ENCODE data around the gene REELD1. TPM values are rescaled to one million over a fixed set of nuclear protein-coding genes. Genes with fewer than 3 reads are reported as not detected.

Gene REELD1
- total RNA-seq, 1 donor from 2014 or later = 0.29 TPM

- Histone ChIP-seq H3K4me1 (peaks cover 46% of the 10 kb centered on the region), H3K9me3 (no peaks in the 10 kb centered on the region), H3K36me3 (no peaks in the 10 kb centered on the region), H3K4me3 (peak overlapping the region; percentile 64), H3K27me3 (no peaks in the 10 kb centered on the region), H3K27ac (no peak overlapping the region)
- intact Hi-C loops (cut with DNase I) = no loop called here
- DNase-seq (no peak), ATAC-seq (no peak)
- no peak for TF ChIP-seq CTCF (IDR thresholded peaks at IDR 0.05)
Measured at GRCh38 chr4:146176891-146177290, 37.4 kb upstream of the REELD1 start.

GRCh38 chr4:146178126-146178525 is 36.2 kb upstream of the REELD1 start:
- DNase-seq (no peak), ATAC-seq (no peak)
- Histone ChIP-seq H3K27me3 (no peaks in the 10 kb centered on the region), H3K27ac (no peak overlapping the region), H3K4me1 (peaks cover 46% of the 10 kb centered on the region), H3K9me3 (no peaks in the 10 kb centered on the region), H3K36me3 (peaks cover 5% of the 10 kb centered on the region), H3K4me3 (no peak overlapping the region)
- no peak for TF ChIP-seq CTCF (IDR thresholded peaks at IDR 0.05)
- intact Hi-C loops (cut with DNase I) = no loop called here

GRCh38 chr4:146179784-146180370 is 34.5 kb upstream of the REELD1 start:
- Histone ChIP-seq H3K9me3 (no peaks in the 10 kb centered on the region), H3K4me1 (peaks cover 46% of the 10 kb centered on the region), H3K27ac (no peak overlapping the region), H3K27me3 (no peaks in the 10 kb centered on the region), H3K36me3 (peaks cover 20% of the 10 kb centered on the region), H3K4me3 (no peak overlapping the region)
- no peak for TF ChIP-seq CTCF (IDR thresholded peaks at IDR 0.05)
- no peak for ATAC-seq
- intact Hi-C loops (cut with DNase I) = no loop called here
- DNase-seq = no peak

- DNase-seq (no peak), ATAC-seq (no peak)
- H3K36me3 ChIP-seq = peaks cover 40% of the 10 kb centered on the region
- peaks cover 33% of the 10 kb centered on the region for H3K4me1 ChIP-seq
- no peaks in the 10 kb centered on the region for H3K27me3 ChIP-seq
- H3K4me3 ChIP-seq = no peak overlapping the region
- intact Hi-C loops (cut with DNase I) = no loop called here
- H3K9me3 ChIP-seq = no peaks in the 10 kb centered on the region
- H3K27ac ChIP-seq = no peak overlapping the region
- TF ChIP-seq CTCF (IDR thresholded peaks at IDR 0.05) = no peak
Measured at GRCh38 chr4:146182443-146182842, 31.9 kb upstream of the REELD1 start.

GRCh38 chr4:146183209-146183608 is 31.1 kb upstream of the REELD1 start:
- DNase-seq = no peak
- no peaks in the 10 kb centered on the region for H3K27me3 ChIP-seq
- peaks cover 25% of the 10 kb centered on the region for H3K4me1 ChIP-seq
- H3K9me3 ChIP-seq = no peaks in the 10 kb centered on the region
- H3K4me3 ChIP-seq = no peak overlapping the region
- H3K36me3 ChIP-seq = peaks cover 48% of the 10 kb centered on the region
- TF ChIP-seq CTCF (IDR thresholded peaks at IDR 0.05) = no peak
- H3K27ac ChIP-seq = no peak overlapping the region
- no peak for ATAC-seq
- intact Hi-C loops (cut with DNase I) = no loop called here

- no peaks in the 10 kb centered on the region for H3K27me3 ChIP-seq
- peaks cover 76% of the 10 kb centered on the region for H3K36me3 ChIP-seq
- H3K27ac ChIP-seq = no peak overlapping the region
- peaks cover 4% of the 10 kb centered on the region for H3K4me1 ChIP-seq
- intact Hi-C loops (cut with DNase I) = no loop called here
- H3K4me3 ChIP-seq = no peak overlapping the region
- no peaks in the 10 kb centered on the region for H3K9me3 ChIP-seq
- TF ChIP-seq CTCF (IDR thresholded peaks at IDR 0.05) = no peak
- ATAC-seq (no peak), DNase-seq (no peak)
Measured at GRCh38 chr4:146186041-146186440, 28.3 kb upstream of the REELD1 start.
